WTC11 (cell line): ENCODE measurements around the gene MYL7.

Experiments used
- IRF2 ChIP-seq: sonication (generic); formaldehyde crosslinking; IDR thresholded peaks from 2 replicates; pipeline ENCODE4 v1.8.0; 2022; ENCODE audit warnings: low read depth, missing genetic modification reagents, borderline replicate concordance
- NR2C2 ChIP-seq: sonication (generic); formaldehyde crosslinking; IDR thresholded peaks from 2 replicates; pipeline ENCODE4 v1.8.0; 2022; ENCODE audit warnings: mild to moderate bottlenecking, missing genetic modification reagents
- TCF7 ChIP-seq: sonication (generic); formaldehyde crosslinking; IDR thresholded peaks from 2 replicates; pipeline ENCODE4 v1.8.0; 2022; ENCODE audit warnings: mild to moderate bottlenecking, low read depth, missing genetic modification reagents, moderate library complexity
- TEAD1 ChIP-seq: sonication (generic); formaldehyde crosslinking; IDR thresholded peaks from 2 replicates; pipeline ENCODE4 v1.8.0; 2022; ENCODE audit warnings: mild to moderate bottlenecking, missing genetic modification reagents
- TF ChIP-seq, protein P1 (sequence below): fragments of 200-600 bp; IDR thresholded peaks from 2 replicates; pipeline ENCODE4 v1.8.0; 2022; ENCODE audit warnings: antibody characterized with exemption
- TF ChIP-seq, protein P2 (sequence below): sonication (generic); formaldehyde crosslinking; IDR thresholded peaks from 2 replicates; pipeline ENCODE4 v1.8.1; 2023; ENCODE audit warnings: mild to moderate bottlenecking, missing genetic modification reagents
- TF ChIP-seq, protein P3 (sequence below): sonication (generic); formaldehyde crosslinking; IDR thresholded peaks from 2 replicates; pipeline ENCODE4 v1.8.0; 2022; ENCODE audit warnings: mild to moderate bottlenecking, missing genetic modification reagents
- TF ChIP-seq, protein P4 (sequence below): sonication (generic); formaldehyde crosslinking; IDR thresholded peaks from 2 replicates; pipeline ENCODE4 v1.8.0; 2022; ENCODE audit warnings: mild to moderate bottlenecking, missing genetic modification reagents

DNA sequence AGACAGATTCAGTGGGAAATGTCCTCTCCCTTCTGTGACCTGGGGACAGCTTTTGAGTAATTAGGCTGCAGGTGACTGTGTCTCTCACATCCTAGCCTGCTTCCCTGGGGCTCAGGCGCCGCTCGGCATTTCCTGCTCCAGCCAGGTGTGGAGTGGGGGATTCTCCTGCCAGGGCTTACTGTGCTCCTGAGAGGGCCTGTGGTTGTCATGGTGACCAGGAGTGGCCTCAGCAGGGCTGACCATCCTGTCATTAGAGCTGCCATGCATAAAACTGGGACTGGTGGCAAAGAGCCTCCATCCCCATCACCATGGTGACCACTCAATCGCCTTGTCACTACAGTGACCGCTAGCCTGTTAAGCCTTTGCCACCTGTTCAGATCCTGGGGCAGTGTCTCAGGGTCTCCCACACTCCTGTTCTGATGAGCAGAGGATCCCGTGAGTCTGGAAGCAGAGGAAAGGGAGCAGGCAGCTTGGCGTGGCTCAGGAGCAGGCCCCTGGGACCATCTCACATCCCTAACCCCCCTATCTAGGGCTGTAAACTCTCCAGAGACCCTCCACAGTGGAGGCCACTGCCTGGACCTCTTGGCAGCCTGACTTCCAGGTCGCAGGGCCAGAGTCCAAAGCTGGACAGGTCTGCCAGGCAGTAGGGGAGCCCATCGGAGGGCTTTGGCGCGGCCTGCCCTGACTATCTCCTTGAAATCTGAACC lies 48.3 kb upstream of the MYL7 start, which contains the start of gene GCK:
- TF ChIP-seq, protein P1, sequence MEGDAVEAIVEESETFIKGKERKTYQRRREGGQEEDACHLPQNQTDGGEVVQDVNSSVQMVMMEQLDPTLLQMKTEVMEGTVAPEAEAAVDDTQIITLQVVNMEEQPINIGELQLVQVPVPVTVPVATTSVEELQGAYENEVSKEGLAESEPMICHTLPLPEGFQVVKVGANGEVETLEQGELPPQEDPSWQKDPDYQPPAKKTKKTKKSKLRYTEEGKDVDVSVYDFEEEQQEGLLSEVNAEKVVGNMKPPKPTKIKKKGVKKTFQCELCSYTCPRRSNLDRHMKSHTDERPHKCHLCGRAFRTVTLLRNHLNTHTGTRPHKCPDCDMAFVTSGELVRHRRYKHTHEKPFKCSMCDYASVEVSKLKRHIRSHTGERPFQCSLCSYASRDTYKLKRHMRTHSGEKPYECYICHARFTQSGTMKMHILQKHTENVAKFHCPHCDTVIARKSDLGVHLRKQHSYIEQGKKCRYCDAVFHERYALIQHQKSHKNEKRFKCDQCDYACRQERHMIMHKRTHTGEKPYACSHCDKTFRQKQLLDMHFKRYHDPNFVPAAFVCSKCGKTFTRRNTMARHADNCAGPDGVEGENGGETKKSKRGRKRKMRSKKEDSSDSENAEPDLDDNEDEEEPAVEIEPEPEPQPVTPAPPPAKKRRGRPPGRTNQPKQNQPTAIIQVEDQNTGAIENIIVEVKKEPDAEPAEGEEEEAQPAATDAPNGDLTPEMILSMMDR: no peak
- TF ChIP-seq TEAD1 (no peak), IRF2 (no peak), TCF7 (CRISPR knock-in tag) (no peak), NR2C2 (no peak)
- TF ChIP-seq, protein P2, sequence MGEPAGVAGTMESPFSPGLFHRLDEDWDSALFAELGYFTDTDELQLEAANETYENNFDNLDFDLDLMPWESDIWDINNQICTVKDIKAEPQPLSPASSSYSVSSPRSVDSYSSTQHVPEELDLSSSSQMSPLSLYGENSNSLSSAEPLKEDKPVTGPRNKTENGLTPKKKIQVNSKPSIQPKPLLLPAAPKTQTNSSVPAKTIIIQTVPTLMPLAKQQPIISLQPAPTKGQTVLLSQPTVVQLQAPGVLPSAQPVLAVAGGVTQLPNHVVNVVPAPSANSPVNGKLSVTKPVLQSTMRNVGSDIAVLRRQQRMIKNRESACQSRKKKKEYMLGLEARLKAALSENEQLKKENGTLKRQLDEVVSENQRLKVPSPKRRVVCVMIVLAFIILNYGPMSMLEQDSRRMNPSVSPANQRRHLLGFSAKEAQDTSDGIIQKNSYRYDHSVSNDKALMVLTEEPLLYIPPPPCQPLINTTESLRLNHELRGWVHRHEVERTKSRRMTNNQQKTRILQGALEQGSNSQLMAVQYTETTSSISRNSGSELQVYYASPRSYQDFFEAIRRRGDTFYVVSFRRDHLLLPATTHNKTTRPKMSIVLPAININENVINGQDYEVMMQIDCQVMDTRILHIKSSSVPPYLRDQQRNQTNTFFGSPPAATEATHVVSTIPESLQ: no peak
- TF ChIP-seq, protein P3, sequence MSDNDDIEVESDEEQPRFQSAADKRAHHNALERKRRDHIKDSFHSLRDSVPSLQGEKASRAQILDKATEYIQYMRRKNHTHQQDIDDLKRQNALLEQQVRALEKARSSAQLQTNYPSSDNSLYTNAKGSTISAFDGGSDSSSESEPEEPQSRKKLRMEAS (CRISPR knock-in tag): no peak
- TF ChIP-seq, protein P4, sequence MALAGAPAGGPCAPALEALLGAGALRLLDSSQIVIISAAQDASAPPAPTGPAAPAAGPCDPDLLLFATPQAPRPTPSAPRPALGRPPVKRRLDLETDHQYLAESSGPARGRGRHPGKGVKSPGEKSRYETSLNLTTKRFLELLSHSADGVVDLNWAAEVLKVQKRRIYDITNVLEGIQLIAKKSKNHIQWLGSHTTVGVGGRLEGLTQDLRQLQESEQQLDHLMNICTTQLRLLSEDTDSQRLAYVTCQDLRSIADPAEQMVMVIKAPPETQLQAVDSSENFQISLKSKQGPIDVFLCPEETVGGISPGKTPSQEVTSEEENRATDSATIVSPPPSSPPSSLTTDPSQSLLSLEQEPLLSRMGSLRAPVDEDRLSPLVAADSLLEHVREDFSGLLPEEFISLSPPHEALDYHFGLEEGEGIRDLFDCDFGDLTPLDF: no peak
